Activated T-cell treated with anti-CD3 and anti-CD28 coated beads for 1 hour (primary cell): Measurements from ENCODE around the gene ICAM5.

Experiments
- DNase-seq: peaks from one replicate; pipeline ENCODE4 v3.0.0-alpha.2; 2020; ENCODE audit warnings: low read depth

The ICAM5 gene

DNA sequence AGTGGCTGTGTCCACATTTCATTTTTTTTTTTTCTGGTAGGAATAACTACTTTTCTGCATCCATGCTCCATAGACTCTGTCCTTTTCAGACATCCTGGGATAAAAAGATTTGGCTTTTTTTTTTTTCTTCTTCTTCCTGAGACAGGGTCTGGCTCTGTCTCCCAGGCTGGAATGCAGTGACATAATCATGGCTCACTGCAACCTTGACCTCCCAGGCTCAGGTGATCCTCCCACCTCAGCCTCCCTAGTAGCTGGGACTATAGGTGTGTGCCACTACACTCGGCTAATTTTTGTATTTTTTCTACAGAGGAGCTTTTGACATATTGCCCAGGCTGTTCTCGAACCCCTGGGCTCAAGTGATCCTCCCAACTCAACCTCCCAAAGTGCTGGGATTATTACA lies 53.7 kb downstream of the ICAM5 start:
- no peak for DNase-seq

DNA sequence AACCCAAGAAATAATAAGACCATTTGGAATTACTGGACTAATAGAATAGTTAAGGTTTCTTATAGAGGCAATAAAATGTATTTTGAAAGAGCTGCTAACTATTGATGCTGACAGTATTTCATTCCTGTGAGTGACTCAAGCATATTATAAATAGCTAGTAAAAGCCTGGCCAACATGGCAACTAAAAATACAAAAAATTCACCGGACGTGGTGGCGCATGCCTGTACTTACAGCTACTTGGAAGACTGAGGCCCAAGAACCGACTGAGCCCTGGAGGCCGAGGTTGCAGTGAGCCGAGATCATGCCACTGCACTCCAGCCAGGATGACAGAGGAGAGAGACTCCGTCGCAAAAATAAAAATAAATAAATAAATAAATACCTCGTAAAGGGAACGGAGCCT lies 55.0 kb downstream of the ICAM5 start:
- DNase-seq, result no peak
